ENCODE results near the gene FAM53A. TPM values are rescaled to one million over a fixed set of nuclear protein-coding genes. Genes with fewer than 3 reads are reported as not detected.

The FAM53A gene
- total RNA-seq, 4 donors from 2014 or later = 6.1 to 33.7 (median 13.6) TPM

GRCh38 chr4:1633993-1634392, 50.1 kb downstream of the FAM53A start:
- H3K36me3 ChIP-seq = no peaks in the 10 kb centered on the region
- no peak for DNase-seq (ENCODE audit: low spot score in 2 of 2)
- H3K4me1 ChIP-seq = peaks cover 0 to 5% (median 0%) of the 10 kb centered on the region in 4 donors
- no peaks in the 10 kb centered on the region for H3K27me3 ChIP-seq
- no peak overlapping the region for H3K27ac ChIP-seq
- 25 to 34% methylated on average over 6 to 7 of the region's 7 CpGs for WGBS, 2 donors
- H3K4me3 ChIP-seq = no peak overlapping the region
- H3K9me3 ChIP-seq = peaks cover 0 to 16% (median 0%) of the 10 kb centered on the region in 4 donors
- TF ChIP-seq CTCF (IDR thresholded peaks at IDR 0.05) = no peak
- TF ChIP-seq POLR2A (IDR thresholded peaks at IDR 0.05) = no peak

- Histone ChIP-seq H3K4me3 (no peak overlapping the region), H3K27me3 (no peaks in the 10 kb centered on the region), H3K27ac (no peak overlapping the region), H3K4me1 (peaks cover 0 to 5% (median 0%) of the 10 kb centered on the region in 4 donors), H3K9me3 (peaks cover 0 to 16% (median 0%) of the 10 kb centered on the region in 4 donors), H3K36me3 (no peaks in the 10 kb centered on the region)
- TF ChIP-seq POLR2A (IDR thresholded peaks at IDR 0.05) (no peak), CTCF (IDR thresholded peaks at IDR 0.05) (no peak)
- DNase-seq (ENCODE audit: low spot score in 2 of 2) = no peak
- 76 to 80% methylated on average over 32 of the region's 32 CpGs for WGBS, 2 donors
Measured at GRCh38 chr4:1632109-1633104, 51.7 kb downstream of the FAM53A start.

- H3K4me1 ChIP-seq = peaks cover 0 to 5% (median 0%) of the 10 kb centered on the region in 4 donors
- WGBS, 2 donors = 73 to 74% methylated on average over 8 to 9 of the region's 9 CpGs
Measured at GRCh38 chr4:1631136-1631535, 53.0 kb downstream of the FAM53A start.

GRCh38 chr4:1630266-1630665, 53.8 kb downstream of the FAM53A start:
- TF ChIP-seq POLR2A (IDR thresholded peaks at IDR 0.05) (no peak), CTCF (IDR thresholded peaks at IDR 0.05) (no peak)
- 92 to 94% methylated on average over 15 to 16 of the region's 19 CpGs for WGBS, 2 donors
- H3K9me3 ChIP-seq = peaks cover 0 to 12% (median 0%) of the 10 kb centered on the region in 4 donors

More at GRCh38 chr4:1631136-1631535, 53.0 kb downstream of the FAM53A start:
- Histone ChIP-seq H3K27me3 (no peaks in the 10 kb centered on the region), H3K9me3 (peaks cover 0 to 16% (median 0%) of the 10 kb centered on the region in 4 donors), H3K27ac (no peak overlapping the region), H3K4me3 (no peak overlapping the region), H3K36me3 (no peaks in the 10 kb centered on the region)
- no peak for DNase-seq (ENCODE audit: low spot score in 2 of 2)
- TF ChIP-seq CTCF (IDR thresholded peaks at IDR 0.05) (no peak), EP300 (IDR thresholded peaks at IDR 0.05) (no peak), POLR2A (IDR thresholded peaks at IDR 0.05) (no peak)

GRCh38 chr4:1629699-1630083, 54.4 kb downstream of the FAM53A start:
- Histone ChIP-seq H3K4me3 (no peak overlapping the region), H3K36me3 (no peaks in the 10 kb centered on the region), H3K4me1 (peaks cover 0 to 5% (median 0%) of the 10 kb centered on the region in 4 donors), H3K27me3 (no peaks in the 10 kb centered on the region), H3K27ac (no peak overlapping the region), H3K9me3 (peaks cover 0 to 6% (median 0%) of the 10 kb centered on the region in 4 donors)
- 70 to 75% methylated on average over 5 to 10 of the region's 10 CpGs for WGBS, 2 donors
- no peak for DNase-seq (ENCODE audit: low spot score in 2 of 2)
- no peak for TF ChIP-seq EP300 (IDR thresholded peaks at IDR 0.05)
- TF ChIP-seq CTCF (IDR thresholded peaks at IDR 0.05) = no peak

More at GRCh38 chr4:1630266-1630665, 53.8 kb downstream of the FAM53A start:
- no peak for DNase-seq (ENCODE audit: low spot score in 2 of 2)
- Histone ChIP-seq H3K27me3 (no peaks in the 10 kb centered on the region), H3K4me1 (peaks cover 0 to 5% (median 0%) of the 10 kb centered on the region in 4 donors), H3K27ac (no peak overlapping the region), H3K36me3 (no peaks in the 10 kb centered on the region), H3K4me3 (no peak overlapping the region)
